HG02763 (cell line): Measurements from ENCODE around the gene UBL4B.

Source experiments
- ATAC-seq: cut with Tn5 transposase; IDR thresholded peaks from one replicate; pipeline ENCODE4 v1.9.1; 2021; ENCODE audit warnings: mild to moderate bottlenecking, moderate library complexity; ENCODE audit not compliant: unreplicated experiment

Gene UBL4B

GRCh38 chr1:110112656-110113055, 413 bp downstream of the UBL4B start:
- no peak for ATAC-seq

GRCh38 chr1:110113551-110113950, 1.3 kb downstream of the UBL4B start:
- no peak for ATAC-seq

GRCh38 chr1:110114173-110114572, 1.9 kb downstream of the UBL4B start:
- ATAC-seq: no peak

- no peak for ATAC-seq
These were observed 2.5 kb downstream of the UBL4B start for GRCh38 chr1:110114784-110115183.

- no peak for ATAC-seq
These were observed 6.6 kb downstream of the UBL4B start for GRCh38 chr1:110118636-110119396.

- no peak for ATAC-seq
These were observed 7.6 kb downstream of the UBL4B start for GRCh38 chr1:110119843-110120242.

GRCh38 chr1:110120960-110121561, 8.8 kb downstream of the UBL4B start:
- no peak for ATAC-seq

GRCh38 chr1:110123224-110123623, 11.0 kb downstream of the UBL4B start:
- ATAC-seq: no peak

- no peak for ATAC-seq
These were observed 13.6 kb downstream of the UBL4B start for GRCh38 chr1:110125810-110126209.

GRCh38 chr1:110130113-110130591, 17.9 kb downstream of the UBL4B start:
- ATAC-seq: no peak

GRCh38 chr1:110130989-110131388, 18.7 kb downstream of the UBL4B start:
- ATAC-seq: no peak

GRCh38 chr1:110132682-110133081, 20.4 kb downstream of the UBL4B start:
- ATAC-seq: no peak

- no peak for ATAC-seq
These were observed 21.2 kb downstream of the UBL4B start for GRCh38 chr1:110133436-110133835.

GRCh38 chr1:110134050-110134595, 21.9 kb downstream of the UBL4B start:
- ATAC-seq: no peak

- ATAC-seq: no peak
These were observed 23.0 kb downstream of the UBL4B start for GRCh38 chr1:110135246-110135645.

GRCh38 chr1:110135666-110136065, 23.4 kb downstream of the UBL4B start:
- ATAC-seq: no peak

GRCh38 chr1:110136911-110137310, 24.7 kb downstream of the UBL4B start:
- no peak for ATAC-seq

GRCh38 chr1:110138956-110139355, 26.7 kb downstream of the UBL4B start:
- no peak for ATAC-seq

- ATAC-seq: no peak
These were observed 32.1 kb downstream of the UBL4B start for GRCh38 chr1:110144366-110144765.

- ATAC-seq: no peak
These were observed 36.7 kb downstream of the UBL4B start for GRCh38 chr1:110148961-110149360.

GRCh38 chr1:110150330-110151174, 38.3 kb downstream of the UBL4B start, which contains the start of gene SLC6A17:
Gene SLC6A17 (plus strand): TSS chr1:110150494. CDS start chr1:110166930, 16,436 bp downstream.
- no peak for ATAC-seq
